GM12874 (cell line): ENCODE results near the gene SPATA9.

Source experiments
- TF ChIP-seq, protein P1 (sequence below): IDR thresholded peaks from 2 replicates; pipeline ENCODE4 v1.5.1; 2011; ENCODE audit warnings: low read depth, mild to moderate bottlenecking, control low read depth, low read length, moderate library complexity; ENCODE audit not compliant: insufficient read depth

The SPATA9 gene

DNA sequence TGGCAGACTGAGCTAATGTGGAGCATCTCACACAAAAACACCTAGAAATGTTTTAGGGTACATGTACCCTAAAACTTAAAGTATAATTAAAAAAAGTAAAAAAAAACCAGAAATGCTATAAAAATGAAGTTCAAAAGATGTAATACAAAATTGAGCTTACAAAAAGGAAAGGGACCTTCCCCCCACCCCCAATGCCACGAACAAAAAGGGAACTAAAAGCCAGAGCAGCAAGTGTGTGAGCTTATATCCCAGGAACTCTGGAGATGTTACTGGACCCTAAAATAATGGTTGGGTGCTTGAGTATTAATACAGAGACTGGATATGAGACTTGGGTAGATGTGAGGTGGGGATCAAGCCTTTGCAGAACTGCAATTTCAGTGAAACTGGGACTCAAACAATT, 11.0 kb downstream of the SPATA9 start:
- TF ChIP-seq, protein P1, sequence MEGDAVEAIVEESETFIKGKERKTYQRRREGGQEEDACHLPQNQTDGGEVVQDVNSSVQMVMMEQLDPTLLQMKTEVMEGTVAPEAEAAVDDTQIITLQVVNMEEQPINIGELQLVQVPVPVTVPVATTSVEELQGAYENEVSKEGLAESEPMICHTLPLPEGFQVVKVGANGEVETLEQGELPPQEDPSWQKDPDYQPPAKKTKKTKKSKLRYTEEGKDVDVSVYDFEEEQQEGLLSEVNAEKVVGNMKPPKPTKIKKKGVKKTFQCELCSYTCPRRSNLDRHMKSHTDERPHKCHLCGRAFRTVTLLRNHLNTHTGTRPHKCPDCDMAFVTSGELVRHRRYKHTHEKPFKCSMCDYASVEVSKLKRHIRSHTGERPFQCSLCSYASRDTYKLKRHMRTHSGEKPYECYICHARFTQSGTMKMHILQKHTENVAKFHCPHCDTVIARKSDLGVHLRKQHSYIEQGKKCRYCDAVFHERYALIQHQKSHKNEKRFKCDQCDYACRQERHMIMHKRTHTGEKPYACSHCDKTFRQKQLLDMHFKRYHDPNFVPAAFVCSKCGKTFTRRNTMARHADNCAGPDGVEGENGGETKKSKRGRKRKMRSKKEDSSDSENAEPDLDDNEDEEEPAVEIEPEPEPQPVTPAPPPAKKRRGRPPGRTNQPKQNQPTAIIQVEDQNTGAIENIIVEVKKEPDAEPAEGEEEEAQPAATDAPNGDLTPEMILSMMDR: no peak

DNA sequence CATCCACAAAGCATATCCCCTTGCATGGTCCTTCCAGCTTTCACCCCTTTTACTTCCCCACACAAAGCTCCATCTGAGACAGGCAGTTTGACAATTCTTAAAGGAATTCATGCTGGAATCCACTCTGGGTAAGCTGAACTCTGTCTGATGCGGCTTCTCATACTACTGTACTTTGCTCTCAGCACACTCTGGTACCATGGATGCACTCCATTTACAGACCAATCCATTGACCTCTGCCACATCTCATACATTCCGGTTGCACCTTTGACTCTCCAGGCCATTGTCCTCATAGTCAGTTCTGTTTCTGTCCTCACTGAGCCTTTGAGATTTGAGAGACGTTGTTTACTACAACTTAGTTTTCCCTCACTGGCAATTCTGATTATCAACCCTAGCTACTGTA, 12.2 kb downstream of the SPATA9 start:
- TF ChIP-seq, protein P1: no peak

DNA sequence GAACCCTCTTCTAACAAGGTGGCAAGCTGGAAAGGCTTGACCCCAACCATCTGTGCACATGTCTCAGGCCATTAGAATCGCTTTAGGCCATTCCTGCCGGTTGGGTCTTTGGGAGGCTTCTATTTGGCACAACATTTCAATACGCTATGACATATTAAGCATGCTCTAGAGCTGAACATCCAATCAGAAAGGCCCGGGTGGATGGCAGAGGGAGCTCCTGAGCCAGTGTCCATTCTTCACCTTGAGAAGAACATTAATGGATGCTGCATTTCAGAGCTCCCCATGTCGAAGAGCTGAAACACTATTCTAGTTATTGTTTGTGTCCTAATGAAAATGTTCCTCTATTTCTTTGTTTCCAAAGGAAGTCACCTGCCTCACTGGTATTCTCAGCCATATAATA, 12.8 kb downstream of the SPATA9 start:
- TF ChIP-seq, protein P1: no peak

DNA sequence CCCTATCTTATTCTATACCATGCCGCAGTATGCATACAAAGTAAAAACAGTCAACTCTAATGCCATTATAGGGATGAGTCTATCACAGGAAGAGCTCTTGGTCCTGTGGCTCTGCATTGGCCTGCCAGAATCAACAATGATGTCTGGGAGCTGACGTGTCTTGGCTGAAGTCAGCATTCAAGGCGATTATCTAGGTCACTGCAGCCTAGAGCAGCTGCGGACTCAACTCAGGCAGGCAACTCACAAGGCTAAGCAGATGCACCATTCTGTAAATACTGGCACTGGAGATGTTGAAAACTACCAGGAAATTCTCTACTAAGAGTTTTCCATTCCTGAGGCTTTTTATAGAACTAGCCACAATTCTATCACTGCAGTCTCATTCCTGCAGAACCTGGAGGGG, 13.3 kb downstream of the SPATA9 start:
- TF ChIP-seq, protein P1: no peak

DNA sequence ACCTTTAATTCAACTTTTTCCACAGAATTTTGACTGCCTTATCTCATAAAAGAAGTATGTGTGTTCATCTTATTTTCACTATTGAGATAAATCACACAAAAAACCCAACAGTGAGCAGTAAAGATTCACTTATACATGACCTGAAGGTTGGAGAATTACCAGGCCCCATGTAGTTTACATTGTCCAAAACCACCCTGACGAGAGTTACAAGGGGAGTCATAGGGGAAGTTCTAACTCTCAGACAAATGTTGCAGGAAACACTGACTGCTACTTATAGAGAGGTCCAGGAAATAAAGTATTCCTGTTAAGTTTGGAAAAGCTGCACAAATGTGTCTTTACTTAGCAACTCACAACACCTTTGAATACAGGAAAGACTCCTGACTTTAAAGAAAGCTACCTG, 14.1 kb downstream of the SPATA9 start:
- TF ChIP-seq, protein P1: no peak

DNA sequence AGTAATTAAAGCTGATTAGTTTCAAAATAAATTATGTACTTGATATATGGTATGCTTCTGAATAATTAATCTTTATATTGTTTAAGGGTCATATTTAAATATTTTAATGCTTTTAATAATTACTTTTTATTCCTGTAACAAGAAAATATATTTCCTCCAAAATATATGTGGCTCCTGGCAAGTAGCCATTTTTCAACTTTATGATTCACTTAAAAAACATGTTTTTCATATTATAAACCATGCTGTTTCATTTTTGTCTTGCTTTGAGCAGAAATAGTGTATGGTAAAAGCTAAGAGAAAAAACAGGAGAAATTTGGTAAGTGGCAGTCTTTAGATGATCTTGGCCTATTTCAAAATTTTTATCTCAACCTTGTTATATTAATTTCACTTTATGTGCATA, 14.6 kb downstream of the SPATA9 start:
- TF ChIP-seq, protein P1: no peak

DNA sequence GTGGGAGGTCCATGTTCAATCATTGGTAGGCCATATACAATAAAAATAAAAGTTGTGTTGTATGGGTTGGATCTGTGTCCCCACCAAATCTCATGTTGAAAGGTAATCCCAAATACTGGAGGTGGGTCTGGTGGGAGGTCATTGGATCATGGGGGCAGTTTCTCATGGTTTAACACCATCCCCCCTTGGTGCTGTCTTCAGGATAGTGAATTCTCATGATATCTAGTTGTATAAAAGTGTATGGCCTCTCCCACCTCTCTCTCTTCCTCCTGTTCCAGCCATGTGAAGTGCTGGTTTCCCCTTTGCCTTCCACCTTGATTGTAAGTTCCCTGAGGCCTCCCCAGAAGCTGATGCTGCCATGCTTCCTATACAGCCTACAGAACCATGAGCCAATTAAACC, 15.1 kb downstream of the SPATA9 start:
- TF ChIP-seq, protein P1: no peak
